H1 (cell line): ENCODE data around the gene PTGES2. TPM values are rescaled to one million over a fixed set of nuclear protein-coding genes. Genes with fewer than 3 reads are reported as not detected.

ENCODE experiments used
- BACH1 ChIP-seq: IDR thresholded peaks from 2 replicates; pipeline ENCODE4 v1.6.1; 2012; ENCODE audit warnings: low read length, improper control_type of control experiment
- CHD1 ChIP-seq: IDR thresholded peaks from 2 replicates; pipeline ENCODE4 v1.6.1; 2012; ENCODE audit warnings: low read depth, low read length, improper control_type of control experiment
- CHD7 ChIP-seq: fragments of 300-600 bp; sonication (generic); IDR thresholded peaks from 2 replicates; pipeline ENCODE4 v1.7.1; 2012; ENCODE audit warnings: low read length, moderate library complexity, mild to moderate bottlenecking, inconsistent platforms; ENCODE audit not compliant: insufficient replicate concordance
- CTBP2 ChIP-seq: IDR thresholded peaks from 2 replicates; pipeline ENCODE4 v1.7.0; 2011; ENCODE audit warnings: borderline replicate concordance, mild to moderate bottlenecking, moderate library complexity, mixed read lengths, low read length; ENCODE audit not compliant: insufficient read depth, insufficient read length
- EP300 ChIP-seq, 2 experiments: IDR thresholded peaks; 1 replicate in 1 of 2; 2 replicates in 1 of 2; pipeline ENCODE4 v1.6.1; 2011 to 2012; ENCODE audit warnings: low read depth in 2 of 2, low read length in 2 of 2, mild to moderate bottlenecking in 2 of 2, borderline replicate concordance in 1 of 2, inconsistent platforms in 1 of 2, moderate library complexity in 1 of 2
- MAFK ChIP-seq: IDR thresholded peaks from 2 replicates; pipeline ENCODE4 v1.6.1; 2012; ENCODE audit warnings: low read depth, mild to moderate bottlenecking, improper control_type of control experiment, low read length
- NANOG ChIP-seq: IDR thresholded peaks from 2 replicates; pipeline ENCODE4 v1.6.1; 2011; ENCODE audit warnings: low read length, low read depth, mild to moderate bottlenecking, inconsistent platforms; ENCODE audit not compliant: insufficient read depth, poor library complexity, severe bottlenecking
- NRF1 ChIP-seq: IDR thresholded peaks from 2 replicates; pipeline ENCODE4 v1.6.1; 2011; ENCODE audit warnings: mild to moderate bottlenecking, low read depth, low read length, improper control_type of control experiment
- RAD21 ChIP-seq, 2 experiments: IDR thresholded peaks in 1 of 2; conservative IDR thresholded peaks in 1 of 2; 2 replicates each; pipeline ENCODE4 v1.6.1; 2011; ENCODE audit warnings: low read depth in 2 of 2, low read length in 2 of 2, improper control_type of control experiment in 1 of 2, inconsistent platforms in 1 of 2, mild to moderate bottlenecking in 1 of 2, moderate library complexity in 1 of 2
- RNF2 ChIP-seq: fragments of 200-900, 300-1000 bp; sonication (generic); IDR thresholded peaks from 2 replicates; pipeline ENCODE4 v1.7.1; 2016; ENCODE audit warnings: borderline replicate concordance, low read depth, mild to moderate bottlenecking, antibody characterized with exemption, low read length; ENCODE audit not compliant: poor library complexity, severe bottlenecking; ENCODE audit errors: missing control alignments
- polyA plus RNA-seq, 7 experiments: library from polyadenylated mRNA; depleted of rRNA in 3 of 7; stranded (reverse) in 5 of 7; unstranded in 2 of 7; fragments of >200 nt in 5 of 7; fragments of 200-250 nt in 2 of 7; gene quantifications; 1 replicate in 5 of 7; 2 replicates in 1 of 7; 4 replicates in 1 of 7; pipeline versions ENCODE4 v1.2.1 to v1.2.3, GENCODE V29; 2011 to 2013; ENCODE audit warnings: missing spikeins in 2 of 7, mixed read lengths in 2 of 7
- total RNA-seq: library from RNA; stranded (reverse); fragmentation: NEBNext Ultra II Directional; extraction: Animal tissue kit (Norgen Biotek cat#: 25700); gene quantifications from 2 replicates; pipeline ENCODE4 v1.2.1, GENCODE V29; 2021

PTGES2 gene
- total and polyA plus RNA-seq, 2 of the 8 experiments (the other 6 are each of a cell fraction or from before 2014, with no cell fraction given), result 80.7 to 81.2 TPM

- TF ChIP-seq CHD7 (no peak), MAFK (no peak), NRF1 (no peak), CHD1 (no peak), EP300 (IDR thresholded peaks at IDR 0.05; ENCODE audit: borderline replicate concordance in 1 of 2, low read depth in 2 of 2, low read length in 2 of 2) (no peak), CTBP2 (no peak), BACH1 (no peak), NANOG (no peak), RAD21 (IDR thresholded peaks at IDR 0.05 in 1 of 2, conservative IDR thresholded peaks at IDR 0.05 in 1 of 2; ENCODE audit: low read depth in 2 of 2, low read length in 2 of 2) (no peak), RNF2 (no peak)
Observed at GRCh38 chr9:128070874-128071273, 56.7 kb downstream of the PTGES2 start (continued).
